GM18907 (cell line): ENCODE data around the gene PLA2G4A.

Experiments used
- ATAC-seq: cut with Tn5 transposase; IDR thresholded peaks from one replicate; pipeline ENCODE4 v1.9.1; 2021; ENCODE audit warnings: mild to moderate bottlenecking, moderate library complexity; ENCODE audit not compliant: unreplicated experiment

The PLA2G4A gene

GRCh38 chr1:186872291-186872690, 43.5 kb downstream of the PLA2G4A start:
- ATAC-seq = no peak

GRCh38 chr1:186873687-186874086, 44.9 kb downstream of the PLA2G4A start:
- ATAC-seq = no peak

DNA sequence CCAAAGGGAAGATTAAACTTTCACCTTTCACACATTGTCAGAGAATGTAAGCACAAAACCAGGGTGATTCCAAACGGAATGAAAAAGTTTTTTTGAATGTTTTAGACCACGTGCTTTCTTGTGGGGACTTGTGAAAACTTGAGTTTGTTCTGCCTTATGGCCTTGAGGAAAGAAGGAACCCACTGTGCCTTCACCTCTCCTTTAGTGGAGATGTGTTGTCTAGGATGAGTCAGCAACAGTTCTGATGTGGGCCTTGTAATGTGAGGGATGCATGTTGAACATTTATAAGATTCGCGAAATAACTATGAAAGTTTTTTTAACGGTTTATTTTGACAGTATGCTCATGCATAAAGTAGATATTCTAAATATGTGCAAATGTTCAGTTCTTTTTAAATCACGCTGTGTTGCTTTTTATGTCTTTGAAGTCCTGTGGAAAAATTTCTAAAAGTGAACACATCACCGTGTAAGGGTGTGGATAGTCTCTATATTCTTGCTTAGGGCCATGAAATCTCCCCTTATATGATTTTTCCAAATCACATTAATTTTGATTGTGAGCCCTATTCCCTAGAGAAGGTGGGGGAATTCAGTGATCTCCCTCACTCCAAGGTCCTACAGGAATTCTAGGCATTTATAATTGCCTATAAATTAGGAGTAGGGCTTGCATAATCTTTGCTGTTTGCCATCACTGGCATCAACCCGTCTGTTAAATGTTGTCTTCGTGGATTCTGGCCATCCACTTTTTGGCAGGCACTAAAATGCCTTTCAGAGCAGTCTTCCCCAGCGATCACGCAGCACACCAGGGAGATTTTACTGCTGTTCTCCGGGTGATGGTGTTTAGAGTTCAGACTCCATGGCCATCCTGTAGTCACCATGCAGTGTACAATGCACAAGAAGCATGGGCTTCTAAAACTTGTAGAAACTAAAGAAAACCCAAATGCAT, 47.4 kb downstream of the PLA2G4A start:
- no peak for ATAC-seq

- ATAC-seq = no peak
These were observed 49.6 kb downstream of the PLA2G4A start for GRCh38 chr1:186878356-186878755.

GRCh38 chr1:186880982-186881381, 52.2 kb downstream of the PLA2G4A start:
- ATAC-seq = no peak

DNA sequence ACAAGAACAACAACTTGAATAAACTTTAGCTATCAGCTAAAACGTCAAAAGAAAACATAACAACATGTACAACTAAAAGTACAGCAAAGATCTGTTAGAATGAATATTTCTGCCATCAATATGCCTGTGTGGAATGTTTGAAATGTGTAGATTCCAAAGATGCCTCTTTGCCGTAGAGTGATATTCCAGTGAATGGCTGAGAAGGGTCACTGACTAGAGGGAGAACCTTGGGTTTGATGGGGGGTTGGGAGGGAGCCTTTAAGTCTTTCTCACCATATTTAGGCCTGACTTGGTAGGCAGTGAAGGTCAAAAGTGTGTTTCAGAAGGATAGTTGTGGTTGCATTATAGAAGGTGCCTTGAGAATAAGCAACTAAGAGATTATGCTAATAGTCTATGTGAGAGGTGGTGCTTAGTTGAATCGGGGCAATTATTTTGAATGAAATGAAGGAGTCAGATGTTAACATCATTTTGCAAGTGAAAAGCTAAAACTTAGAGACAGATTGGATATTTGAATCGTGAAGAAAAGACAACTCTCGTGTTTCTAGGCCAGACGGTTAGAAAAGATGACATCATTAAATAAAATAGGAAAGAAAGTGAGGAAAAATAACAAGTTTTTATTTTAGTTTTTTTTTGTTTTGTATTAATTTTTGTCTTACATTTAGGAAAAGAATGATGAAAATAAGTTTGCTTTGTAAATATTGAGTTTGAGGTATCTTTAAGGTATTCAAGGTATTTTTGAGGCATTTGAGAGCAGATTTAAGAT, 53.8 kb downstream of the PLA2G4A start:
- ATAC-seq = no peak

- no peak for ATAC-seq
These were observed 55.5 kb downstream of the PLA2G4A start for GRCh38 chr1:186884251-186884650.

GRCh38 chr1:186887203-186887602, 58.5 kb downstream of the PLA2G4A start:
- ATAC-seq = no peak

GRCh38 chr1:186888367-186888766, 59.6 kb downstream of the PLA2G4A start:
- no peak for ATAC-seq

GRCh38 chr1:186892936-186893335, 64.2 kb downstream of the PLA2G4A start:
- ATAC-seq = no peak

GRCh38 chr1:186894415-186894814, 65.7 kb downstream of the PLA2G4A start:
- ATAC-seq = no peak

DNA sequence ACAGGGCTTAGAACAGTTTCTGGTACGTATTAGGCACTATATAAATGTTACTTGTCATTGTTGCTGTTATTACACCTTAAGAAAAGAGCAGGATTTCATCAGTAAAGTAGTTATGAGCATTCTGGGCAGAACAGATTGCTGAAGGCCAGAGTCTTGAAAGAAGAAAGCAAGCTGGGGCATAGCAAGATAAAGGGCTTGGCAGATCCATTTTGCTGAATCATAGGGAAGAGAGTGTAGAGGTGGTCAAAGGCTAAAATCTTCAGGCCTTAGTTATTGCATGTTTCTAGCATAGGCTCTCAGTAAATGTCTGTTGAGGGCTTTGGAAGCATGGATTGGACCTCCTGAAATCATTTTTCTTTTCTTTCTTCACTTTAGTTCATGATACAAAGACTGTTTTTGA, 67.5 kb downstream of the PLA2G4A start:
- ATAC-seq = no peak

DNA sequence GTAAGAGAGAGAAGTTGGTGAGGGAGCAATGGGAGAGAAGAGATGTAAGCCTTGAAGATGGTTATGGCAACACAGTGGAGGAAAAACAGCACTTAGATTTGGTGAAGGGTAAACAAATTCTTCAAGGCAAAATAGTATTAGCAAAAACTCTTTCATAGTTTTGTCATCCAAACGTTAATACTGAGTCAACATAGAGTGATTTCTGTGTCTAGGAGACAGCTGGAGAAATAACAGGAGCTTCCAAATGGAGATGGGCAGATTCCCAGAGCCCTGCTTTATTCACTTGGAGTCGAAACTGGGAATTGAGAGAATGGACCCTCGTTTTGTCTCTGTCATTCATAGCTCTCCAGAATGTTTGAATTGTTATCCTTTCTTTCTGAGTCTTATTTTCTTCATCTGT, 68.3 kb downstream of the PLA2G4A start:
- no peak for ATAC-seq

DNA sequence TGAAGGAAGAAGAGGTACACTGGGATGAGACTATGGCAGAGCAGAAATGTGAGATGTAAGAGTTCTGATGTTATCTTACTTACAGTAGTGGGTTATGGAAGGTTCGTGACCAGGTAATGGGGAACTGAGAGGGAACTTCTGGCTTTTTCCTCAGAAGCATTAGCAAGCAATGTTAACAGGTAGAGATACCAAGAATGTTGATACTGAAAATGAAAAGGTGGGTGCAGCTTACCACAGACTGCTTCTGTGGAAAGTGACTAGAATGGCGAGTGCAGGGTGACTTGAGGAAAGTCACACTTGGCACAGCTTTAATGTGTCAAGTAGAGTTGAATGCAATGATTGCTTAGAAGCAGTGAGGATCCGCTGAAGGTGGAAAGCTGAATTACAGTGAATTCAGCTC, 70.8 kb downstream of the PLA2G4A start:
- peak; percentile 92 for ATAC-seq

- no peak for ATAC-seq
These were observed 71.2 kb downstream of the PLA2G4A start for GRCh38 chr1:186899977-186900376.

- no peak for ATAC-seq
These were observed 71.9 kb downstream of the PLA2G4A start for GRCh38 chr1:186900539-186901237.

- no peak for ATAC-seq
These were observed 72.9 kb downstream of the PLA2G4A start for GRCh38 chr1:186901631-186902030.

DNA sequence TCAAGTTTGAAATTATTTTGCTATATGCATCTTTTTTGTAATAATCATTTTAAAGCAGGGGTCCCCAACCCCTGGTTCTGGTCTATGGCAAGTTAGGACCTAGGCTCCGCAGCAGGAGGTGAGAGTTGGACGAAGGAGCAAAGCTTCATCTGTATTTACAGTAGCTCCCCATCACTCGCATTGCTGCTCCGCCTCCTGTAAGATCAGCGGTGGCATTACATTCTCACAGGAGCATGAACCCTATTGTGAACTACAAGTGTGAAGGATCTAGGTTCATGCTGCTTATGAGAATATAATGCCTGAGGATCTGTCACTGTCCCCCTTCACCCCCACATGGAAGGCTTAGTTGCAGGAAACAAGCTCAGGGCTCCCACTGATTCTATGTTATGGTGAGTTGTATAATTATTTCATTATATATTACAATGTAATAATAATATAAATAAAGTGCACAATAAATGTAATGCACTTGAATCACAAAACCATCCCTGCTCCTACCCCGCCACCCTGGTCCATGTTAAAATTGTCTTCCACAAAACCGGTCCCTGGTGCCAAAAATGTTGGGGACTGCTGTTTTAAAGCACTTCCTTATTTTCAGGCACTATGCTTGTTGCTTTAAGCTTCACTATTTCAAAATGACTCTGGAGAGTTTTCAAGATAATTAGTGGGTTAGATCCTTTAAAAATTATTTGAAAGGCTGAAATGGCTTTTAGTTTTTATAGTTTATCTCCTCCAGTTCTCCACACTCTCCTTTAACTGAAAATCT, 74.8 kb downstream of the PLA2G4A start:
- ATAC-seq = no peak

DNA sequence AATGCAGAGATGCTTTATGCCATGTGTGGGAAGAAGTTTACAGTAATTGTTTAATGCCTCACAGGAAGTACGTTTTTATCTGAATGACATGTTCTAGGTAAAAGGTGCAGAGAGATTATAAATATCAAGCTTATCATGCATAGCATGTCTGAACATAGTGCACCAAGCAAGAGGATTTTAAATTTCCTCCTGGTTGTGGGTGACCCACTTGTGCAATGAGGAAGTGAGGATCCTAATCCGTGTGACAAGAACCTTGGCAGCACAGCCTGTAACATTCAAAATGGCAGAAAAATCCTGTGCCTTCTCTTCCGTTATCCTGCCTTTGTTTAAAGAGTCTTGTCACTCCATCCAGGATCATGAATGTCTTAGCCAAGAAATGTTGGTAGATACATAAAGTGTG, 75.6 kb downstream of the PLA2G4A start:
- ATAC-seq = no peak

DNA sequence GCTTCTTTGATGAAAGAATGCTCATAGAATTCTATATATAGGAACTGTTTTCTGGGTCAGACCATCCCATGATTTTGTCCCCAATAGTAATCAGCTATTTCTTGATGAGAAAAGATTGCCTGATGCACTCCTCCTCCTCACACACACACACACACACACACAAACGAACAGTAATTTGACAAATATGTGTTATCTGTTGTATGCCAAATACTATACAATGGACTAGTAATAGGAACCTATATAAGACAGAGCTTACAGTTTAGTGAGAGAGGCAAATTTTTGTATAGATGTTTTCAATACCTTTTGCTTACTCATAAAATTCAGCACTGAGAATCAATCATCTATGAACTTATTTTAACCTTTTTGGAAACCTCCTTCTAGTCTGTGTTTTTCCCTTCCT, 76.8 kb downstream of the PLA2G4A start:
- ATAC-seq = no peak

DNA sequence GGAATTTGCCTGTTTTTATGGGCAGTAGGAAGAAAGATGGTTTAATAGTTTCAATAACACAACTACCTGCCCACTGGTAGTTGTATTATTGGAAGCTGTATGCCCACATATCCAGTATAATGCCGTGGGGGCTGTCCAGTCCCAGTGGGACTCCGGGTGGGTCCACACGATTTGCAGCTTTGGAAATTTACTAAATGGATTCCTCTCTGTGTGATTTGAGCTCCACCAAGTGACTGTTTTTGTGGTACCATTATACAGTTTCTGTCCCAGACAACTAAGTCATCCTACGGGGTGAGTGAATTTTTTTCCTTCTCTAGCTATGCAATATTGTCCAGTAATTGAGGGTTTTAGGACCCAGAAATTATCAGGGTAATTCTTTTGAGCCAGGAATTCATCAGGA, 86.8 kb downstream of the PLA2G4A start:
- ATAC-seq = no peak
